Measurements from ENCODE around the gene ADGRA1.

ADGRA1 gene

GRCh38 chr10:133059093-133059470 lies 28.6 kb upstream of the ADGRA1 start:
- no peak for ATAC-seq
- no peak for TF ChIP-seq ESRRG (CRISPR knock-in tag; IDR thresholded peaks at IDR 0.05)
- TF ChIP-seq BACH2 (CRISPR knock-in tag; IDR thresholded peaks at IDR 0.05; ENCODE audit: borderline replicate concordance), result no peak
- TF ChIP-seq PPARA (CRISPR knock-in tag; IDR thresholded peaks at IDR 0.05; ENCODE audit: borderline replicate concordance), result no peak
- TF ChIP-seq ZNF70 (CRISPR knock-in tag; IDR thresholded peaks at IDR 0.05), result no peak
- TF ChIP-seq CSRNP3 (CRISPR knock-in tag; IDR thresholded peaks at IDR 0.05), result no peak
- TF ChIP-seq ZFP3 (CRISPR knock-in tag; IDR thresholded peaks at IDR 0.05), result no peak
- TF ChIP-seq TOX (CRISPR knock-in tag; IDR thresholded peaks at IDR 0.05; ENCODE audit: borderline replicate concordance), result no peak
- no peak for TF ChIP-seq ARNTL (CRISPR knock-in tag; IDR thresholded peaks at IDR 0.05; ENCODE audit: borderline replicate concordance, low read depth)
- TF ChIP-seq, protein P1, sequence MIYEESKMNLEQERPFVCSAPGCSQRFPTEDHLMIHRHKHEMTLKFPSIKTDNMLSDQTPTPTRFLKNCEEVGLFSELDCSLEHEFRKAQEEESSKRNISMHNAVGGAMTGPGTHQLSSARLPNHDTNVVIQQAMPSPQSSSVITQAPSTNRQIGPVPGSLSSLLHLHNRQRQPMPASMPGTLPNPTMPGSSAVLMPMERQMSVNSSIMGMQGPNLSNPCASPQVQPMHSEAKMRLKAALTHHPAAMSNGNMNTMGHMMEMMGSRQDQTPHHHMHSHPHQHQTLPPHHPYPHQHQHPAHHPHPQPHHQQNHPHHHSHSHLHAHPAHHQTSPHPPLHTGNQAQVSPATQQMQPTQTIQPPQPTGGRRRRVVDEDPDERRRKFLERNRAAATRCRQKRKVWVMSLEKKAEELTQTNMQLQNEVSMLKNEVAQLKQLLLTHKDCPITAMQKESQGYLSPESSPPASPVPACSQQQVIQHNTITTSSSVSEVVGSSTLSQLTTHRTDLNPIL (CRISPR knock-in tag; IDR thresholded peaks at IDR 0.05; ENCODE audit: low read depth), result no peak
- no peak for TF ChIP-seq ISL1 (CRISPR knock-in tag; IDR thresholded peaks at IDR 0.05)
- no peak for TF ChIP-seq PATZ1 (CRISPR knock-in tag; IDR thresholded peaks at IDR 0.05; ENCODE audit: borderline replicate concordance)
- no peak for TF ChIP-seq OSR1 (CRISPR knock-in tag; IDR thresholded peaks at IDR 0.05)
- no peak for TF ChIP-seq ZNF8 (CRISPR knock-in tag; IDR thresholded peaks at IDR 0.05)
- TF ChIP-seq ZC3H10 (CRISPR knock-in tag; IDR thresholded peaks at IDR 0.05), result no peak
- TF ChIP-seq GLIS3 (CRISPR knock-in tag; IDR thresholded peaks at IDR 0.05), result no peak
- TF ChIP-seq, protein P2, sequence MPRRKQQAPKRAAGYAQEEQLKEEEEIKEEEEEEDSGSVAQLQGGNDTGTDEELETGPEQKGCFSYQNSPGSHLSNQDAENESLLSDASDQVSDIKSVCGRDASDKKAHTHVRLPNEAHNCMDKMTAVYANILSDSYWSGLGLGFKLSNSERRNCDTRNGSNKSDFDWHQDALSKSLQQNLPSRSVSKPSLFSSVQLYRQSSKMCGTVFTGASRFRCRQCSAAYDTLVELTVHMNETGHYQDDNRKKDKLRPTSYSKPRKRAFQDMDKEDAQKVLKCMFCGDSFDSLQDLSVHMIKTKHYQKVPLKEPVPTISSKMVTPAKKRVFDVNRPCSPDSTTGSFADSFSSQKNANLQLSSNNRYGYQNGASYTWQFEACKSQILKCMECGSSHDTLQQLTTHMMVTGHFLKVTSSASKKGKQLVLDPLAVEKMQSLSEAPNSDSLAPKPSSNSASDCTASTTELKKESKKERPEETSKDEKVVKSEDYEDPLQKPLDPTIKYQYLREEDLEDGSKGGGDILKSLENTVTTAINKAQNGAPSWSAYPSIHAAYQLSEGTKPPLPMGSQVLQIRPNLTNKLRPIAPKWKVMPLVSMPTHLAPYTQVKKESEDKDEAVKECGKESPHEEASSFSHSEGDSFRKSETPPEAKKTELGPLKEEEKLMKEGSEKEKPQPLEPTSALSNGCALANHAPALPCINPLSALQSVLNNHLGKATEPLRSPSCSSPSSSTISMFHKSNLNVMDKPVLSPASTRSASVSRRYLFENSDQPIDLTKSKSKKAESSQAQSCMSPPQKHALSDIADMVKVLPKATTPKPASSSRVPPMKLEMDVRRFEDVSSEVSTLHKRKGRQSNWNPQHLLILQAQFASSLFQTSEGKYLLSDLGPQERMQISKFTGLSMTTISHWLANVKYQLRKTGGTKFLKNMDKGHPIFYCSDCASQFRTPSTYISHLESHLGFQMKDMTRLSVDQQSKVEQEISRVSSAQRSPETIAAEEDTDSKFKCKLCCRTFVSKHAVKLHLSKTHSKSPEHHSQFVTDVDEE (CRISPR knock-in tag; IDR thresholded peaks at IDR 0.05), result no peak
- no peak for TF ChIP-seq ZNF565 (CRISPR knock-in tag; conservative IDR thresholded peaks at IDR 0.05; ENCODE audit: low read depth)
- TF ChIP-seq POU6F1 (CRISPR knock-in tag; IDR thresholded peaks at IDR 0.05; ENCODE audit: borderline replicate concordance, low read depth), result no peak
- TF ChIP-seq TCF4 (CRISPR knock-in tag; IDR thresholded peaks at IDR 0.05; ENCODE audit: borderline replicate concordance), result no peak
- no peak for TF ChIP-seq ZFP30 (CRISPR knock-in tag; IDR thresholded peaks at IDR 0.05)

DNA sequence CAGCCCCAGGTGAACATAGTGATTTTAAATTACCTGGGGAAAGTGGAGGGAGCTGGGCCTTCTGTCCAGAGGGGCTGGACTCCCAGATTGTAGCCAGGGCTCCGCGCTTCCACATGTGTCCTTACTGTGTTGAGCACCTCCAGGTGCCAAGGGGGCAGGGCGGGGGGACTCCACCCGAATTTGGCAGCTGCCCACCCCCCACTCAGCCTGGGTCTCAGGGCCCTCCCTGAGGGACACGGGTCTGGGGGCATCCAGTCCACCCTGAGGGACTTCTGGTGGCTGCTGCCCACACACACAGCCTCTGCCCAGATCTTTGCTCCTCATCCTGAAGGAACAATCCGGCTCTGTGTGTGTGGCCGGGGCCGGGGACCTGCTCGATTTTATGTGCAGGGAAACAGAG lies 28.2 kb upstream of the ADGRA1 start:
- no peak for ATAC-seq
- TF ChIP-seq, protein P2 (CRISPR knock-in tag; IDR thresholded peaks at IDR 0.05), result no peak
- TF ChIP-seq RARB (CRISPR knock-in tag; IDR thresholded peaks at IDR 0.05), result no peak
- TF ChIP-seq, protein P1 (CRISPR knock-in tag; IDR thresholded peaks at IDR 0.05; ENCODE audit: low read depth), result no peak
- no peak for TF ChIP-seq POU6F1 (CRISPR knock-in tag; IDR thresholded peaks at IDR 0.05; ENCODE audit: borderline replicate concordance, low read depth)
- no peak for TF ChIP-seq SNAI2 (CRISPR knock-in tag; IDR thresholded peaks at IDR 0.05)
- TF ChIP-seq ARNTL (CRISPR knock-in tag; IDR thresholded peaks at IDR 0.05; ENCODE audit: borderline replicate concordance, low read depth), result no peak
- no peak for TF ChIP-seq ZNF70 (CRISPR knock-in tag; IDR thresholded peaks at IDR 0.05)
